IMR-90 (cell line): ENCODE measurements around the gene CCSER2.

Experiments used
- CTCF ChIP-seq: conservative IDR thresholded peaks from 2 replicates; pipeline ENCODE4 v1.5.1; 2012; ENCODE audit warnings: mild to moderate bottlenecking, low read depth, low read length, improper control_type of control experiment
- ELK1 ChIP-seq: fragments of 150-350 bp; IDR thresholded peaks from 2 replicates; pipeline ENCODE4 v1.6.1; 2016; ENCODE audit warnings: low read depth, mild to moderate bottlenecking, low read length, moderate library complexity, borderline replicate concordance
- MAZ ChIP-seq: IDR thresholded peaks from 2 replicates; pipeline ENCODE4 v1.6.1; 2012; ENCODE audit warnings: low read depth, mild to moderate bottlenecking, low read length, improper control_type of control experiment, moderate library complexity, borderline replicate concordance
- POLR2A ChIP-seq: IDR thresholded peaks from 2 replicates; pipeline ENCODE4 v1.6.1; 2012; ENCODE audit warnings: mild to moderate bottlenecking, low read depth, low read length
- SMC3 ChIP-seq: fragments of 150-350 bp; IDR thresholded peaks from 2 replicates; pipeline ENCODE4 v1.6.1; 2016; ENCODE audit warnings: low read depth, mild to moderate bottlenecking, antibody characterized with exemption, low read length, moderate library complexity
- USF2 ChIP-seq: fragments of 150-350 bp; IDR thresholded peaks from 2 replicates; pipeline ENCODE4 v1.6.1; 2017; ENCODE audit warnings: mild to moderate bottlenecking, antibody characterized with exemption, low read length, low read depth

GRCh38 chr10:84373000-84373399 lies 44.6 kb downstream of the CCSER2 start:
- no peak for TF ChIP-seq CTCF
- TF ChIP-seq ELK1: no peak
- TF ChIP-seq MAZ: no peak
- TF ChIP-seq SMC3: no peak
- no peak for TF ChIP-seq USF2
- no peak for TF ChIP-seq POLR2A
